Measurements from ENCODE around the gene SEPSECS. TPM values are rescaled to one million over a fixed set of nuclear protein-coding genes. Genes with fewer than 3 reads are reported as not detected.

SEPSECS gene
- 8.0 and 8.7 TPM in 2 replicates for total RNA-seq (ENCODE audit: low replicate concordance)
- long read RNA-seq, full-length matches to known transcripts: 4 of 11 reads
- long read RNA-seq, partial matches to known transcripts: 3 of 11 reads
- long read RNA-seq, other reads (novel, unspliced or antisense): 4 of 11 reads

DNA sequence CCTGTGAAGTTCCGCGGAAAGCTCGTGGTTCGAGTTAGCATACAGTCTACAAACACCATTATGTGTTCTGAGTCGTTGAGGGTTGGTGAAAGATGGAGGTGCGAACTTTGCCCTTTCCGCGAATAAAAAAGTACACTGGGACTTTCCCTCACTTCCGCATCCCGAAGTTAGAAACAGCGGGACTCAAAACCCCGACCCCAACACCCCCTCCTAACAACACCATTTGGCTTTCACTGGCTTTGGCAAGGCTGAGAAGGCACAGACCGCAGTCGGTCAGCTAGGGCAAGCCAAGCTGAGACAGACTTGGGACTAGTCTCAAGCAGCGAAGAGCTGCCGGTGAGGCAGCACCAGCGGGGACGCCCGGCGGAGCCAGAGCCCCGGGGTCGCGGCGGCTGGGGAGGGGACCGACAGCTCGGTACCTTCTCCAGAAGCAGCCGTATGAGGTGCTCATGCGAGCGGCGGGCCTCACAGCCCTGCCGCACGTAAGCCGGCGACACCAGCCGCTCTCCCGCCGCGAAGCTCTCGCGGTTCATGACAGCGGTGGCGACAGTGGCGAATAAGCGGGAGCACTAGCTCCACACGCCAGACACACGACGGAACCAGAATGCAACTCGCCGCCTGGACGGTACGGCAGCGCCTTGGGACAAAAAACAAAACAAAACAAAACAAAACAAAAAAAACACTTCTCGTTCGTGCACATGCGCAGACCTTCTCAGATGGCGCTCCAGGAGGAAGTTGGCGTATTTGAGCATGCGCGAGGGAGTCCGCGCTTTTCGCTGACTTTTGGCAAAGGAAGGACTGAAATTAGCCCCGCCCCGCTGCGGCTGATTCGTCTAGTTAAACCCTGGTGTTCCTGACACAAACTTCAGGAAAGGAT is at the start of gene SEPSECS:
TSS of gene SEPSECS (minus strand) at position 613 of the 877 bp plus-strand sequence. CDS start at position 533, 80 bp downstream.
- peak within 1 kb of the TSS; percentile 97 for H3K27ac Mint-ChIP-seq
- TF ChIP-seq, protein P1, sequence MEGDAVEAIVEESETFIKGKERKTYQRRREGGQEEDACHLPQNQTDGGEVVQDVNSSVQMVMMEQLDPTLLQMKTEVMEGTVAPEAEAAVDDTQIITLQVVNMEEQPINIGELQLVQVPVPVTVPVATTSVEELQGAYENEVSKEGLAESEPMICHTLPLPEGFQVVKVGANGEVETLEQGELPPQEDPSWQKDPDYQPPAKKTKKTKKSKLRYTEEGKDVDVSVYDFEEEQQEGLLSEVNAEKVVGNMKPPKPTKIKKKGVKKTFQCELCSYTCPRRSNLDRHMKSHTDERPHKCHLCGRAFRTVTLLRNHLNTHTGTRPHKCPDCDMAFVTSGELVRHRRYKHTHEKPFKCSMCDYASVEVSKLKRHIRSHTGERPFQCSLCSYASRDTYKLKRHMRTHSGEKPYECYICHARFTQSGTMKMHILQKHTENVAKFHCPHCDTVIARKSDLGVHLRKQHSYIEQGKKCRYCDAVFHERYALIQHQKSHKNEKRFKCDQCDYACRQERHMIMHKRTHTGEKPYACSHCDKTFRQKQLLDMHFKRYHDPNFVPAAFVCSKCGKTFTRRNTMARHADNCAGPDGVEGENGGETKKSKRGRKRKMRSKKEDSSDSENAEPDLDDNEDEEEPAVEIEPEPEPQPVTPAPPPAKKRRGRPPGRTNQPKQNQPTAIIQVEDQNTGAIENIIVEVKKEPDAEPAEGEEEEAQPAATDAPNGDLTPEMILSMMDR (conservative IDR thresholded peaks at IDR 0.05): no peak
- H3K4me1 Mint-ChIP-seq (ENCODE audit: unreplicated experiment): peaks cover 26% of the 10 kb centered on the region
- H3K36me3 Mint-ChIP-seq: no peaks in the 10 kb centered on the region
- H3K4me3 Mint-ChIP-seq: peak within 1 kb of the TSS; percentile 93
- H3K27me3 Mint-ChIP-seq: no peaks in the 10 kb centered on the region
- DNase-seq (ENCODE audit: extremely low spot score, unreplicated experiment): peak; percentile 90
- no peaks in the 10 kb centered on the region for H3K9me3 Mint-ChIP-seq

DNA sequence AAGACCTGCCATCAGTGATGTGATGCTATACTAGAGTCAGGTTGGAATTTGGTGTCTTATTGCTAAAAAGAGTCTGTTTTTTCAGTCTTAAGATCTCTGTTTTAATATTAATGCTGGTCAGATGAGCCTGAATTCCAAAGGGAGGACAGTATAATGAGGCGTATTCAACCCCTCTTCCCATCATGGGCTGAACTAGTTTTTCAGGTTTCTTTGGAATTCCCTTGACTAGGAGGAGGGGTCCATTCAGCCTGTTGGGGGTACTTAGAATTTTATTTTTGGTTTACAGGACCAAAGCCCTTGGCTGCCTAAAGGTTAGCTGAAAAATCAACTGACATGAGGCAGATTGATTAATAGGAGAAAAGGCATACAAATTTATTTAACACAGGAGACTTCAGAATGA is 49.5 kb upstream of the SEPSECS start:
- Mint-ChIP-seq H3K36me3 (peaks cover 3% of the 10 kb centered on the region), H3K4me1 (ENCODE audit: unreplicated experiment) (peaks cover 7% of the 10 kb centered on the region), H3K27ac (peak overlapping the region; percentile 20), H3K27me3 (no peaks in the 10 kb centered on the region), H3K9me3 (peaks cover 3% of the 10 kb centered on the region), H3K4me3 (no peak overlapping the region)
- TF ChIP-seq, protein P1 (conservative IDR thresholded peaks at IDR 0.05): no peak
- no peak for DNase-seq (ENCODE audit: extremely low spot score, unreplicated experiment)

DNA sequence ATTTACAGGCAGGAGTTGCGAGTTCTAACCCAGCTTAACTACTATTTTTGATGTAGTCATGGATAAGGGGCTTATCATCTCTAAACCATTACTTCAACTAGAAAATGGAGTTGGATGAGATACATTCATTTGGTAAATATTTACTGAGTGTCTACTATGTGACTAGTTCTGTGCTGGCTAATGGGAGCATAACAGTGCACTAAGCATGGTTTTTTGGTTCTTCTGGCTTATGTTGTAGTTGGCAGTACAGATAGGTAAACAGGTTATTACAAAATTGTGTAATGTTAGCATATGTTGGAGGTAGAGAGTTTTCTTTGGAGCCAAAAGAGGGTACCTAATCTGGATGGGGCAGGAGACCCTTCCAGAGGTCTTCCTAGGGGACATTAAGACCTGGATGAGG is 47.7 kb upstream of the SEPSECS start:
- H3K27me3 Mint-ChIP-seq: no peaks in the 10 kb centered on the region
- no peak overlapping the region for H3K27ac Mint-ChIP-seq
- H3K36me3 Mint-ChIP-seq: peaks cover 3% of the 10 kb centered on the region
- H3K4me3 Mint-ChIP-seq: no peak overlapping the region
- H3K4me1 Mint-ChIP-seq (ENCODE audit: unreplicated experiment): peaks cover 7% of the 10 kb centered on the region
- no peak for DNase-seq (ENCODE audit: extremely low spot score, unreplicated experiment)
- H3K9me3 Mint-ChIP-seq: peaks cover 3% of the 10 kb centered on the region
- TF ChIP-seq, protein P1 (conservative IDR thresholded peaks at IDR 0.05): no peak

DNA sequence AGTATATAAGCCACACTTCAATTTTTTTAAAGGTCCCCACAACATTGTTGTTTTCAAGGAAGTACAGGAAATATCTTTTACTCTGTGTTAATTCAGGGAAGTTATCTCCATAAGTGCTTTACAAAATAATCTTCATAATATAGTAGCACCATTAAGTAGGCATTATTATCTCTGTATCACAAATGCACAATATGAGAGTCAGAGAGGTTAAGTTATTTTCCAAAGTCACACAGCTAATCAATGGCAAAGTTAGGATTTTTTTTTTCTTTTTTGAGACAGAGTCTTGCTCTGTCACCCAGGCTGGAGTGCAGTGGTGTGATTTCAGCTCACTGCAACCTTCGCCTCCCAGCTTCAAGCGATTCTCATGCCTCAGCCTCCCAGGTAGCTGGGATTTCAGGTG is 38.5 kb upstream of the SEPSECS start:
- TF ChIP-seq, protein P1 (conservative IDR thresholded peaks at IDR 0.05): no peak
- Mint-ChIP-seq H3K27ac (no peak overlapping the region), H3K36me3 (peaks cover 3% of the 10 kb centered on the region), H3K9me3 (no peaks in the 10 kb centered on the region), H3K27me3 (no peaks in the 10 kb centered on the region), H3K4me3 (no peak overlapping the region), H3K4me1 (ENCODE audit: unreplicated experiment) (no peaks in the 10 kb centered on the region)
- no peak for DNase-seq (ENCODE audit: extremely low spot score, unreplicated experiment)

DNA sequence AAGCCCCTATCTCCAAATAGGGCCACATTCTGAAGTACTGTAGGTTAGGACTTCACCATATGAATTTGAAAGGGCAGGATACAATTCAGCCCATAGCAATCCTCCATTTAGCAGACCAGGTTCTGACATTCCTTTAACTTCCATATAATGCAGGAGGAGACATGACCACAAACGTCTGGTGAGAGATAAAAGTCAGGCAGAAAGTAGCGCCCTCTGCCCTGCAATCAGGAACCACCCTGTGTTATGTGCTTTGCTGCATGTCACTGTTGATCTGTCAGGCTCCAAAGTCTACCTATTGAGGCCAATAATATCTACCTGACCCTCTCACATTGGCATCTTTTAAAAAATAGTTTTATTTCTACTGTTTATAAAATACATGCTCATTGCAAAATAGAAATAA is 30.2 kb upstream of the SEPSECS start:
- no peak for DNase-seq (ENCODE audit: extremely low spot score, unreplicated experiment)
- H3K4me1 Mint-ChIP-seq (ENCODE audit: unreplicated experiment): no peaks in the 10 kb centered on the region
- H3K27me3 Mint-ChIP-seq: no peaks in the 10 kb centered on the region
- TF ChIP-seq, protein P1 (conservative IDR thresholded peaks at IDR 0.05): no peak
- H3K27ac Mint-ChIP-seq: no peak overlapping the region
- no peak overlapping the region for H3K4me3 Mint-ChIP-seq
- H3K36me3 Mint-ChIP-seq: no peaks in the 10 kb centered on the region
- no peaks in the 10 kb centered on the region for H3K9me3 Mint-ChIP-seq
